Activated T-helper 1 cell treated with anti-CD3 and anti-CD28 coated beads, Interleukin-12 subunit alpha, Interleukin-12 subunit beta, Interleukin-2, Interleukin-4 antibody, amounts not matched to agents 30 ng/mL and 10 ng/mL and 1 ng/mL, durations not matched to agents 14 hours and 24 hours and 36 hours (primary cell): ENCODE results near the gene KNTC1. TPM values are rescaled to one million over a fixed set of nuclear protein-coding genes. Genes with fewer than 3 reads are reported as not detected.
"Not testable (repeated sequence)": the region's sequence is repeated elsewhere in the genome, so short reads cannot be mapped to it uniquely, and the experiment has no call there.

Source experiments
- DNase-seq: peaks from one replicate; pipeline ENCODE4 v3.0.0; 2021; ENCODE audit warnings: low spot score
- H3K27ac Mint-ChIP-seq: one replicate; pipeline ENCODE4 v1.8.0; 2021; ENCODE audit warnings: mild to moderate bottlenecking, mixed read lengths
- H3K27me3 Mint-ChIP-seq: one replicate; pipeline ENCODE4 v1.8.0; 2022; ENCODE audit warnings: mild to moderate bottlenecking, moderate library complexity, mixed read lengths; ENCODE audit not compliant: insufficient read depth
- H3K36me3 Mint-ChIP-seq: one replicate; pipeline ENCODE4 v1.8.0; 2021; ENCODE audit warnings: low read depth, mixed read lengths
- H3K4me1 Mint-ChIP-seq: one replicate; pipeline ENCODE4 v1.8.0; 2021; ENCODE audit warnings: low read depth, mixed read lengths
- H3K4me3 Mint-ChIP-seq: one replicate; pipeline ENCODE4 v1.8.0; 2021; ENCODE audit warnings: mild to moderate bottlenecking, moderate library complexity, mixed read lengths
- H3K9me3 Mint-ChIP-seq: one replicate; pipeline ENCODE4 v1.8.0; 2021; ENCODE audit warnings: mixed read lengths
- intact Hi-C: fragments of 100-400 bp; cut with micrococcal nuclease; formaldehyde crosslinking; loops from one replicate; pipeline ENCODE4 v1.15.1; 2024
- total RNA-seq: library from RNA; stranded (reverse); gene quantifications from 2 replicates; pipeline ENCODE4 v1.2.3, GENCODE V29; 2022

KNTC1 gene
- total RNA-seq, 1 donor from 2014 or later: 126 TPM

GRCh38 chr12:122538496-122538895 lies 11.4 kb downstream of the KNTC1 start:
- H3K36me3 Mint-ChIP-seq: peaks cover 19% of the 10 kb centered on the region
- no peaks in the 10 kb centered on the region for H3K9me3 Mint-ChIP-seq
- DNase-seq: no peak
- H3K4me1 Mint-ChIP-seq: peaks cover 1% of the 10 kb centered on the region
- H3K27me3 Mint-ChIP-seq: no peaks in the 10 kb centered on the region
- intact Hi-C loops: no loop called here
- no peak overlapping the region for H3K27ac Mint-ChIP-seq
- no peak overlapping the region for H3K4me3 Mint-ChIP-seq

GRCh38 chr12:122544537-122544936 lies 17.5 kb downstream of the KNTC1 start:
- no peak for DNase-seq
- no peak overlapping the region for H3K27ac Mint-ChIP-seq
- no peaks in the 10 kb centered on the region for H3K4me1 Mint-ChIP-seq
- H3K27me3 Mint-ChIP-seq: no peaks in the 10 kb centered on the region
- intact Hi-C loops: no loop called here
- no peak overlapping the region for H3K4me3 Mint-ChIP-seq
- peaks cover 22% of the 10 kb centered on the region for H3K36me3 Mint-ChIP-seq
- H3K9me3 Mint-ChIP-seq: no peaks in the 10 kb centered on the region

- DNase-seq: no peak
- Mint-ChIP-seq H3K4me3 (no peak overlapping the region), H3K4me1 (no peaks in the 10 kb centered on the region), H3K36me3 (peaks cover 28% of the 10 kb centered on the region), H3K27ac (no peak overlapping the region), H3K9me3 (no peaks in the 10 kb centered on the region), H3K27me3 (no peaks in the 10 kb centered on the region)
- intact Hi-C loops: no loop called here
Measured at GRCh38 chr12:122545855-122546254, 18.8 kb downstream of the KNTC1 start.

- intact Hi-C loops: no loop called here
Measured at GRCh38 chr12:122547330-122547729, 20.3 kb downstream of the KNTC1 start.

GRCh38 chr12:122558745-122559641 lies 31.9 kb downstream of the KNTC1 start:
- Mint-ChIP-seq H3K27ac (peak overlapping the region; percentile 38), H3K4me3 (no peak overlapping the region), H3K9me3 (no peaks in the 10 kb centered on the region), H3K27me3 (no peaks in the 10 kb centered on the region), H3K36me3 (peaks cover 29% of the 10 kb centered on the region), H3K4me1 (peaks cover 7% of the 10 kb centered on the region)
- intact Hi-C loops: no loop called here
- DNase-seq: no peak

More at GRCh38 chr12:122547330-122547729, 20.3 kb downstream of the KNTC1 start:
- Mint-ChIP-seq H3K9me3 (no peaks in the 10 kb centered on the region), H3K4me3 (no peak overlapping the region), H3K4me1 (no peaks in the 10 kb centered on the region), H3K36me3 (peaks cover 33% of the 10 kb centered on the region), H3K27ac (no peak overlapping the region), H3K27me3 (no peaks in the 10 kb centered on the region)
- no peak for DNase-seq

- no peak for DNase-seq
- Mint-ChIP-seq H3K27me3 (no peaks in the 10 kb centered on the region), H3K9me3 (no peaks in the 10 kb centered on the region), H3K4me1 (peaks cover 7% of the 10 kb centered on the region), H3K27ac (peak overlapping the region; percentile 28), H3K36me3 (peaks cover 28% of the 10 kb centered on the region), H3K4me3 (no peak overlapping the region)
- intact Hi-C loops: no loop called here
Measured at GRCh38 chr12:122560138-122560537, 33.1 kb downstream of the KNTC1 start.

- no peak for DNase-seq
- H3K27me3 Mint-ChIP-seq: no peaks in the 10 kb centered on the region
- H3K4me3 Mint-ChIP-seq: no peak overlapping the region
- peaks cover 27% of the 10 kb centered on the region for H3K36me3 Mint-ChIP-seq
- no peaks in the 10 kb centered on the region for H3K9me3 Mint-ChIP-seq
- intact Hi-C loops: no loop called here
- no peak overlapping the region for H3K27ac Mint-ChIP-seq
- H3K4me1 Mint-ChIP-seq: peaks cover 7% of the 10 kb centered on the region
Measured at GRCh38 chr12:122563361-122563760, 36.3 kb downstream of the KNTC1 start.

- intact Hi-C loops, DNase-seq, H3K27me3 Mint-ChIP-seq, H3K4me1 Mint-ChIP-seq, H3K27ac Mint-ChIP-seq, H3K9me3 Mint-ChIP-seq, H3K4me3 Mint-ChIP-seq: not testable (repeated sequence)
- peaks cover 26% of the 10 kb centered on the region for H3K36me3 Mint-ChIP-seq
Measured at GRCh38 chr12:122566816-122567215, 39.8 kb downstream of the KNTC1 start.

DNA sequence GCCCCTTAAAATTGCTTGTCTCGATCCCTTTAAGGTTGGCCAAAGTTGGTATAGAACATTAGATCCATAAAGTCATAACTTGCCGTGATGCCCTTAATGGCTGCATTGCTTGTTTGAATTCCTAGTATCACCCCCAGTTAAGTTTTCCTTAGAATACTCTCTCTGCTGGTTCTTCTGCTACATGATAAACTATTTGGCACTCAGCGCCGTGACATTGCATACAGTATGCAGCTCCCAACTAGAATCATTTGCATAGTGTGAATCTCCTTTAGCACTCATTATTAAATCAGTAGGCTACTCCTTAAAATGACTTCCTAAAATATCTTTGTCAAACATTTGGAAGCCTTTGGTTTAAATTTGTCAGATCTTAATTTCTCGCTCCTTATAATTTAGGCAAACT lies 42.2 kb downstream of the KNTC1 start:
- Mint-ChIP-seq H3K27ac (no peak overlapping the region), H3K27me3 (no peaks in the 10 kb centered on the region), H3K9me3 (no peaks in the 10 kb centered on the region), H3K4me3 (no peak overlapping the region), H3K36me3 (peaks cover 27% of the 10 kb centered on the region), H3K4me1 (peaks cover 9% of the 10 kb centered on the region)
- no peak for DNase-seq
- intact Hi-C loops: no loop called here

DNA sequence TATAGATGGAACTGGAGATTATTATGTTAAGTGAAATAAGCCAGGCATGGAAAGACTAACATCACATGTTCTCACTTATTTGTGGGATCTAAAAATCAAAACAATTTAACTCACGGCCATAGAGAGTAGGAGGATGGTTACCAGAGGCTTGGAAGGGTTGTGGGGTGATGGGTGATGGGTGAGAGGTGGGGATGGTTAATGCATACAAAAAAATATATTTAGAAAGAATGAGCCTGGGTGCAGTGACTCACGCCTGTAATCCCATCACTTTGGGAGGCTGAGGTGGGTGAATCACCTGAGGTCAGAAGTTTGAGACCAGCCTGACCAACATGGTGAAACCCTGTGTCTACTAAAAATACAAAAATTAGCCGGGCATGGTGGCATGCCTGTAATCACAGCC lies 43.0 kb downstream of the KNTC1 start:
- H3K4me1 Mint-ChIP-seq, DNase-seq, H3K27ac Mint-ChIP-seq, H3K4me3 Mint-ChIP-seq, H3K27me3 Mint-ChIP-seq, intact Hi-C loops, H3K9me3 Mint-ChIP-seq: not testable (repeated sequence)
- peaks cover 30% of the 10 kb centered on the region for H3K36me3 Mint-ChIP-seq

- Mint-ChIP-seq H3K36me3 (peaks cover 39% of the 10 kb centered on the region), H3K4me1 (peaks cover 9% of the 10 kb centered on the region), H3K27ac (no peak overlapping the region), H3K9me3 (no peaks in the 10 kb centered on the region), H3K4me3 (no peak overlapping the region), H3K27me3 (no peaks in the 10 kb centered on the region)
- no peak for DNase-seq
- intact Hi-C loops: no loop called here
Measured at GRCh38 chr12:122571821-122572220, 44.8 kb downstream of the KNTC1 start.

- H3K9me3 Mint-ChIP-seq, intact Hi-C loops, H3K27ac Mint-ChIP-seq, H3K4me1 Mint-ChIP-seq, H3K27me3 Mint-ChIP-seq, DNase-seq, H3K4me3 Mint-ChIP-seq: not testable (repeated sequence)
- peaks cover 33% of the 10 kb centered on the region for H3K36me3 Mint-ChIP-seq
Measured at GRCh38 chr12:122583294-122583693, 56.2 kb downstream of the KNTC1 start.

DNA sequence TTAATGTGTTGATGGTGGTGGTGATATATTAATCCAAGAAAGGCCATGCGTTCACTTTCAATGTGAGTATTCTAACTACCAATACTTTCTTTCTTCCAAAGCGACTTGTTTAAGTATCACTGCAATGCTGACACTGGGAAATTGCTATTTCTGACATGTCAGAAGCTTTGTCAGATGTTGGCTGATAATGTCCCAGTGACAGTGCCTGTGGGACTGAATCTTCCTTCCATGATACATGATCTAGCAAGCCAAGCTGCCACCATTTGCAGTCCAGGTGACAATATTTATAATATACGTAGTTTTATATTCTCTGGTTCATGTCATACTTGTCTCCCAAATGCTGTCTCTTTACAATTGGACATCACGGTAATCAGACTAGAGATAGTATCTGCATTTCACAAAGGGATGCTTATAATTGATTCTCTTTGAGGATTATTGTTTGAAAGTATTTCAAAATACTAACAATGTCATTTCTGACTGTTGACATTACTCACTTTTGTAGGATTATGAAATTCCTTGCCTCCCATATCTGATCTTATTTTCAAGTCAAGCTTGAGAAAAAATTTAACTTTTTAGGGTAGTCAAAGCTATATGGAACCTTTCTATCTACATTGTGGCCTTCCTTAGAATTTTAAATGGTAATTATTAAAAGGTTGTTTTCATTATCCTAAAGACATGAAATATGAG lies 57.3 kb downstream of the KNTC1 start:
- no peak overlapping the region for H3K27ac Mint-ChIP-seq
- intact Hi-C loops: no loop called here
- no peaks in the 10 kb centered on the region for H3K4me1 Mint-ChIP-seq
- no peak overlapping the region for H3K4me3 Mint-ChIP-seq
- no peaks in the 10 kb centered on the region for H3K9me3 Mint-ChIP-seq
- no peak for DNase-seq
- peaks cover 29% of the 10 kb centered on the region for H3K36me3 Mint-ChIP-seq
- no peaks in the 10 kb centered on the region for H3K27me3 Mint-ChIP-seq
